GM18526 (cell line): ENCODE data around the gene NOVA1.

ENCODE experiments used
- POLR2A ChIP-seq: IDR thresholded peaks from 3 replicates; pipeline ENCODE4 v1.6.1; 2011; ENCODE audit not compliant: insufficient read length; ENCODE audit errors: extremely low read depth

The NOVA1 gene

DNA sequence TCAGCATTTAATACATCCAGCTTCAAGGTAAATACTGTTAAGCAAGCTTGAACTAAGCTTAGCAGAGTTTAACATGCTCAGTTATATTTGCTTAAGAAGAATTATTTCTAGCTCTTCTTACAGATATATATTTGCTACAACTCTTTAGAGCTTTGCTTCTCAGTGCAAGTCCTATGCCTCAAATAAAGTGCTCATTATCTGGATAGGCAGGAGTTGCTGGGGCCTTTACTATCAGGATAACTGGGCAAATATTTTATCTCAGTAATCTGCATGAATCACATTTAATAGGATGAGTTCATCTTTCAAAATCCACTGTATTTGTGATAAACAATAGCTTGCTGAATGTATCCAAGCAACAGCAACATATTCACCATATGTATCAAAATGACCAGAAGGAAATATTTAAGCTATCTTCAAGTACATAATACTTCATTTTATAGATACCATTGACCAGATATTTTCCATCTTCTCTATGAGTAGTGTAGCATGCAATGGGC, 187.6 kb downstream of the NOVA1 start:
- no peak for TF ChIP-seq POLR2A

DNA sequence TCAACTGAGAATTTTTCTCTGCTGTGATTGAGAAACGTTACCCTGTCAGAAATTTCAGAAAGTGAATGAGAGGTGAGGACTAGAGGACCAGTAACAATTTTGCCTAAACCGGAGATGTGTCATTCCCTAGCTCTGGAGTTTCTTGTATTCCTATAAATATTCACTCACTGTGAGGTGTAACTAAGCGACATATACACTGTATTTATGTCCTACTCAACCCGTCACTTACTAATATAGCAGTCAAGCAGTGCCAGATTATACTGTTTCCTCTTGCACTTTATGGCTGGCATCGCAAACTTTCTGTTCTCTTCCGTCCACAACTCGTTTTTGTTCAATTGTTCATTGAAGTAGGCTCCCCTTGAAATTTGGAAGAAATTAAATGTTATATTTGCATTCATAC, 192.9 kb downstream of the NOVA1 start:
- no peak for TF ChIP-seq POLR2A

DNA sequence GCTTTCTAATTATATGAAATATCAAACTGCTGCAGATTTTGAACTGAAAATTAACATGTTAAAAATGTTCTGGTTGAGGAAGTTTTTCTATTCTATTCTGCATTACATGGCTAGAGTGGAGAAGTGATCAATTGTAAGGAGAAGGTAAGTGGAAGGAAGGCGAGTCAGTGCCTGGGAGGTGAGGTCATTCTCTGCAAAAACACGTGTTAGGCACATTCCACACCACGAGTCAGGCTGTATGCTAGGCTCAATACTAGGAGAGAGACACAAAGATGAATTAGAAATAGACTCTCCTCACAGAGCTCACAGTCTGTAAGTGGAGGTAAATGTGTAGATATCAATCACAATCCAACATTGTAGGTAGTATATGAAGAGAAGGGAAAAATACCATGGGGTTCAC, 194.1 kb downstream of the NOVA1 start:
- no peak for TF ChIP-seq POLR2A

DNA sequence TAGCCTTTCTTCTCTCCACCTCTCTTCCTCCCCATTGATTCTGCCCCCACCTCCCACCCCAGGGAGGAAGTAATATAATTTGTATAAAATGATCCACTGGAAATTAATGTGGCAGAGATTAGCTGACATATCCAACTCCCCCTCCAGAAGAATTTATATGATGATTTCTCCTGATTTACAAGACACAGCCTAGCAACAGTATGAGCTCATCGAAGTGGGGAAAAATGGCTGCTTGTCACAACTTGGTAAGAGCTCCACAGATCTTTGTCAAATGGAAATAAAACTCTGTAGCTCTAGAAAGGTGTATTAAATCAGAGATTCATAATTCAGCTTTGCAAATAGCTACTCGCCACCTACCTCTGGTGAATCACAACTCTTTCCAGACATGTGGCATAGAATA, 195.7 kb downstream of the NOVA1 start:
- TF ChIP-seq POLR2A, result no peak

DNA sequence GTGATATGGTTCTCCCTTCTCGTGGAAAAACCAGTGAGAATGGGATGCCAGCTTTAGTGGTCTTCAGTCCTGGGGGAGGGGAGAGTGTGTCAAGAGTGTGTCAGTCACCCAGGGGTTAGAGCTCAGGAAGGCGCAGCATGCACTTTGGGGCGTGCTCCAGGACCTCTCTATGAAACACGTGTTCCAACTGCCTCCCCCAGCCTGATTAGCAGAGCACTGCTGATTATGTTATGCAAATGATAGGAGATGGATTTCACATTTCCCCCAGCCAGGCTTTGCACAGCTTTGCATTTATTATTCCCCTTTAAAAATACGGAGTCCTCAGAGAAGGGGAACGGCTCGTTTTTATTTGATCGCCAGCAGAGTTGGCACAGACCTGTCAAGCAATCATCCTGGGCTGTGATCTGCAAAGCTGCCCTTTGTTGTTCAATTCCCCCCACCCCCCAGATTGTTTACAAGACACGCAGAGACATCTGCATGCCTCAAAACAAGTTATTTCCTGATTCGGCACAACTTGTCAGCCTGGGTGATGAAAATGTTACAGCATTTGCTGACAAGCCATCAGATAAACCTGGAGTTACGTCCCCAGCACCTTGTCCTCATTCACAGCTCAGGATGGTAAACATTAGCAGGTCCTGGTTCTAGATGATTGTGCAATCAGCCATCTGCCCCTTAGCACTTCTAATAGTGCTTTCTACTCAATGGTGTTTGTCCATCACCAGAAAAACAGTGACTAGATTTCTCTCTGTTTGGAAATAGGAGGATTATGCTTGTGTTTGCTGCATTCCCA, 196.5 kb downstream of the NOVA1 start:
- no peak for TF ChIP-seq POLR2A

DNA sequence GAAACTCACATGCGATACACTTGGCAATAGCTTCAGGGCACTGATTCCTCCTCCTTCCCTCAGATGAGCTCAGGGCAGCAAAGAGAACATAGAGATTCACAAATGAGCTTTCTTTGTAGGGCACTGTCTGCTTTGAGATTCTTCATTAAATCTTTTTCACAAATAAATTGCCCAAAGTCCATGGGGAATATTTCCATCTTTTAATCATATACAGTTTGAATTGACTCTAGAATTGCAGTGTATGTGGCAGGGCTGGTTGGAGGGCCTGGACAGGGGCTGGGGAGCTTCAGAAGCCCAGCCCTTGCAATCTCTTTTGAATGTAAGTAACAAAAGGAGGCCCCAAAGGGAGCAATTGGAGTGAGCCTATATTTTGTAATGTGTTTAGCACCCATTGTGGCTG, 197.5 kb downstream of the NOVA1 start:
- TF ChIP-seq POLR2A, result no peak

DNA sequence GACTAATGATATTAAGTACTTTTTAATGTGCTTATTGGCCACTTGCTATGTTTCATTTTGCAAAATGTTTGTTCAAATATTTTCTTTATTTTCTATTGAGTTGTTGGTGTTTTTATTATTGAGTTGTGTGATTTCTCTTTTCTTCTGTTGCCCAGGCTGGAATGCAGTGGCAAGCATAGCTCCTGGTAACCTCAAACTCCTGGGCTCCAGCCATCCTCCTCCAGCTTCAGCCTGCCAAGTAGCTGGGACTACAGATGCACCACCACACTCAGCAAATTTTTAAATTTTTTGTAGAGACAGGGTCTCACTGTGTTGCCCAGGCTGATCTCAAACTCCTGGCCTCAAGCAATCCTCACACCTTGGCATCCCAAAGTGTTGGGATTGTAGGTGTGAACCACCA, 199.2 kb downstream of the NOVA1 start:
- TF ChIP-seq POLR2A, result no peak
